GM21367 (cell line): Measurements from ENCODE around the gene ELP4.
"Not testable (repeated sequence)": the region's sequence is repeated elsewhere in the genome, so short reads cannot be mapped to it uniquely, and the experiment has no call there.

Experiments used
- ATAC-seq: cut with Tn5 transposase; IDR thresholded peaks from one replicate; pipeline ENCODE4 v1.9.1; 2021; ENCODE audit not compliant: unreplicated experiment

ELP4 gene

DNA sequence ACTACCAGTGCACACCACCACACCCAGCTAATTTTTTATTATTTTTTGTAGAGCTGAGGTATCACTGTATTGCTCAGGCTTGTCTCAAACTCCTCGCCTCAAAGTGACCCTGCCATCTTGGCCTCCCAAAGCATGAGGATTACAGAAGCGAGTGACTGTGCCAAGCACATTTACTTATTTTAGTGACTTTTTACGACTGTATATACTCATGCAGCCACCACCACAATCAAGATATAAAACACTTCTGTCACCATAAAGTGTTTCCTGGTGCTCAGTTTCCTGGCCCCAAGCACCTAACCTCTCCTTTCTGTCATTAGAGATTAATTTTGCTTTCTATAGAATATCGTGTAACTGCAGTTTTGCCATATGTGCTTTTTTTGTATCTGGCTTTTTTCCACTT is 25.9 kb downstream of the ELP4 start:
- no peak for ATAC-seq

DNA sequence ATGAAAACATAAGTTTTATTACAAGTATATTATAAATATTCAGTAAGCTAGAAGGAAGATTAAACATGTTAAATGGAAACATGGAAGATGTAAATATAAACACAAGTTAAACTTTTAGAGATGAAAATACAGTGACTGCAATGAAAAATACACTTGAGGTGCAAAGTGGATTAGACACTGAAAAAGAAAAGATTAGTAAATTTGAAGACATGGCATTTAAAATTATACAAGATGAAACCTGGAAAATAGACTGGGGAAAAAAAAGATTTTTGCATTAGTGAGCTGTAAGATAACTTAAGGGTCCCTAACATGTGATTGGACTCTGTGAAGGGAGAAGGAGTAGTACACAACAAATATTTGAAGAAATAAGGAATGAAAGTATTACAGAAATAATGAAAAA is 33.3 kb downstream of the ELP4 start:
- no peak for ATAC-seq

DNA sequence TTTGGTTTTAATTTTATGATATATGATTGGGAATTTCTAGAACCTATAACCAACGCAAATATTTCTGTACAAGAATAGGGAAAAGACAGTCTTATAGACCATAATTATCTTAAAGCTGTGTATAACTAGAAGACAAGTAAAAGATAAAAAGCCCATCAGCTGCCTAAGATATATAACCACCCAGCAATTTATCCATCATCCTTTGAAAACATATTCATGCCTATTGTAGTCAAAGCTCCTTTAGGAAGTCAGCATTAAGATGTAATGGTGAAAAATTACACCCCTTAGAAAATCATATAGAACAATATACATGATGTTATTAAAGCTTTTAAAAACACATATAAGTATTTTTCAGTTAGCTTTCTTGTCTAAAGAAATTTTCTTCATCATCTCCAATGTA is 46.4 kb downstream of the ELP4 start:
- no peak for ATAC-seq

DNA sequence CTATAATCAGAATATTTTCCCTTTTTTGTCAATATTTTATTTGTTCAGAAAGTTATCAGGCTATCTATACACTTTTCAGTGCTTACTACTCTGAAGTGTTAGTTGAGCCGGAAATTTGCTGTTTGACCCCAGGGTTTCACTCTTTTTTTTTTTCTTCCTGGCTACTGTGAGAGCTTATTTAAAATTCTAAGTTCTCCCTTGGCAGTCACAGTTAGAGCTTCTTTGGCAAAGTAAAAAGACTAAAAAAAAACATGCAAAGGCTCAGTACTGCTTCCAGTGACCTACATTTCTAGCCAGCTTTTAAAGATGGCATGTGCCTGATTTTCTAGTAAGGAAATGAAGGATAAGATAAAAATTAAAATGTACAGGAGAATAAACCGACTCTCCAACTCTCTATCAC is 48.4 kb downstream of the ELP4 start:
- ATAC-seq, result no peak

DNA sequence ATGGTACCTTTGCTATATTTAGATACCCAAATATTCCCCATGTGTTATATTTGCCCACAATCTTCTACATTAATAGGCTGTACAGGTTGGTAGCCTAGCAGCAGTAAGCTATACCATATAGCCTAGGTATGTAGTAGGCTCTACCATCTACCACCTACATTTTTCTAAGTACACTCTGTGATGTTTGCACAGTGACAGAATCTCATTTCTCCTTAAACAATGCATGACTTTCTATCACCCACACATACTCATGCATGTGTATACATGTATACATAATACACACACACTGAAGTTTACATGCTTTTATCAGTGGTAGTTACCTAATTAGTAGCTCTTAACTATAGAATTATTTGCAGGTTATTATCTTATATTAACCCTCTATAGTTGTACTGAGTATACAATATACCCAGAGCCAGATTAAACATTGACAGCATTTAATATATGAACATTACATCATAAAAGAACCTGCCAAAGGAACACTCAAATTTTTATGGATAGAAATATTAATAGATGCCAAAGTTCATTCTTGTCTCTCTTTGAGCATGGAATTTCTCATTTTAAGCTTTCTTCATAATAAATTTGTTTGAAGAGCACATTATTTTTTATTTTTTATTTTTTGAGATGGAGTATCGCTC is 51.4 kb downstream of the ELP4 start:
- ATAC-seq, result no peak

DNA sequence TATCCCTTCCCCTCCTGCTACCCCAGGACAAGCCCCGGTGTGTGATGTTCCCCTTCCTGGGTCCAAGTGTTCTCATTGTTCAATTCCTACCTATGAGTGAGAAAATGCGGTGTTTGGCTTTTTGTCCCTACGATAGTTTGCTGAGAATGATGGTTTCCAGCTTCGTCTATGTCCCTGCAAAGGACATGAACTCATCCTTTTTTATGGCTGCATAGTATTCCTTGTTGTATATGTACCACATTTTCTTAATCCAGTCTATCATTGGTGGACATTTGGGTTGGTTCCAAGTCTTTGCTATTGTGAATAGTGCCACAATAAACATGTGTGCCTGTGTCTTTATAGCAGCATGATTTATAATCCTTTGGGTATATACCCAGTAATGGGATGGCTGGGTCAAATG is 55.0 kb downstream of the ELP4 start:
- ATAC-seq, result not testable (repeated sequence)

DNA sequence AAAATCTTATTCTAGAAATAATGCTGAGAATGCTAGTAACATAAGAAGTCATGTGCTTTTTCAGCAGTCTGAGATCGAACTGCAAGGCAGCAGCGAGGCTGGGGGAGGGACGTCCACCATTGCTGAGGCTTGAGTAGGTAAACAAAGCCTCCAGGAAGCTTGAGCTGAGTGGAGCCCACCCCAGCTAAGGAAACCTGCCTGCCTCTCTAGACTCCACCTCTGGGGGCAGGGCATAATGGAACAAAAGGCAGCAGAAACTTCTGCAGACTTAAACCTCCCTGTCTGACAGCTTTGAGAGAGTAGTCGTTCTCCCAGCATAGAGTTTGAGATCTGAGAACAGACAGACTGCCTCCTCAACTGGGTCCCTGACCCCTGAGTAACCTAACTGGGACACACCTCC is 64.6 kb downstream of the ELP4 start:
- not testable (repeated sequence) for ATAC-seq

DNA sequence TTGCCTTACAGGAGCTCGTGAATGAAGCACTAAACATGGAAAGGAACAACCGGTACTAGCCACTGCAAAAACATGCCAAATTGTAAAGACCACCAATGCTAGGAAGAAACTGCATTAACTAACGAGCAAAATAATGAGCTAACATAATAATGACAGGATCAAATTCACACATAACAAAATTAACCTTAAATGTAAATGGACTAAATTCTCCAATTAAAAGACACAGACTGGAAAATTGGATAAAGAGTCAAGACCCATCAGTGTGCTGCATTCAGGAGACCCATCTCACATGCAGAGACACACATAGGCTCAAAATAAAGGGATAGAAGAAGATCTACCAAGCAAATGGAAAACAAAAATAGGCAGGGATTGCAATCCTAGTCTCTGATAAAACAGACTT is 66.2 kb downstream of the ELP4 start:
- ATAC-seq, result not testable (repeated sequence)

DNA sequence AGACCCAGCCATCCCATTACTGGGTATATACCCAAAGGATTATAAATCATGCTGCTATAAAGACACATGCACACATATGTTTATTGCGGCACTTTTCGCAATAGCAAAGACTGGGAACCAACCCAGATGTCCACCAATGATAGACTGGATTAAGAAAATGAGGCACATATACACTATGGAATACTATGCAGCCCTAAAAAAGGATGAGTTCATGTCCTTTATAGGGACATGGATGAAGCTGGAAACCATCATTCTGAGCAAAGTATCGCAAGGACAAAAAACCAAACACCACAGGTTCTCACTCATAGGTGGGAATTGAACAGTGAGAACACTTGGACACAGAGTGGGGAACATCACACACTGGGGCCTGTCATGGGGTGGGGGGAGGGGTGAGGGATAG is 69.8 kb downstream of the ELP4 start:
- not testable (repeated sequence) for ATAC-seq

DNA sequence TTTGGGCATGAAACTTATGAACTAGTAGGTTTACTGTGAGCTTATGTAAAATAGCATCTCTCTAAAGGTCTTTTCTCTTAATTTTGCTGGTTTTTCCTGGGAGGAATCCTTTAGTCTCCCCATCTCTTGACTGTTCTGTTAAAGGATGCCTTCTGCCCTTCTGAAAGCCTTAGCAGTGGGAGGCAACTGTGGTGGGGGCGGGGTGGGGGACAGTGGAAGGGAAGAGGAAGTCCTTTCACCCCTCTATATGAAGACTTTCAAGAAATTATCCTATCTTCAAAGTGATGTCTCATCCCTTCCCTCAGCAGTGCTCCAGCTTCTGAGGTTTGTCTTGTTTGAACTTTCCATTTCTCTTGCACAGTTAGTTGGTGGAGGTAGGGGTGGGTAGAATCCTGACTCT is 73.1 kb downstream of the ELP4 start:
- ATAC-seq, result no peak

DNA sequence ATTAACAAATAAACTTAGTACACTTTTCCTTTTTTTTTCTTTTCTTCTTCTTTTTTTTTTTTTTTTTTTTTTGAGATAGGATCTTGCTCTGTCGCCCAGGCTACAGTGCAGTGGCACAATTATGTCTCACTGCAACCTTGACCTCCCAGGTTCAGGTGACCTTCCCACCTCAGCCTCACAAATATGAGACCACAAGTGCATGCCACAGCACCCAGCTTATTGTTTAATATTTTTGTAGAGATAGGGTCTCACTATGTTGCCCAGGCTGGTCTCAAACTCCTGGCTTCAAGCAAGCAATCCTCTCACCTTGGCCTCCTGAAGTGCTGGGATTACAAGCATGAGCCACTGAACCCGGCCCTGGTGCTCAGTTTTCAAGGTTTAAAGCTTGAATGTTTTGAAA is 88.9 kb downstream of the ELP4 start:
- no peak for ATAC-seq

DNA sequence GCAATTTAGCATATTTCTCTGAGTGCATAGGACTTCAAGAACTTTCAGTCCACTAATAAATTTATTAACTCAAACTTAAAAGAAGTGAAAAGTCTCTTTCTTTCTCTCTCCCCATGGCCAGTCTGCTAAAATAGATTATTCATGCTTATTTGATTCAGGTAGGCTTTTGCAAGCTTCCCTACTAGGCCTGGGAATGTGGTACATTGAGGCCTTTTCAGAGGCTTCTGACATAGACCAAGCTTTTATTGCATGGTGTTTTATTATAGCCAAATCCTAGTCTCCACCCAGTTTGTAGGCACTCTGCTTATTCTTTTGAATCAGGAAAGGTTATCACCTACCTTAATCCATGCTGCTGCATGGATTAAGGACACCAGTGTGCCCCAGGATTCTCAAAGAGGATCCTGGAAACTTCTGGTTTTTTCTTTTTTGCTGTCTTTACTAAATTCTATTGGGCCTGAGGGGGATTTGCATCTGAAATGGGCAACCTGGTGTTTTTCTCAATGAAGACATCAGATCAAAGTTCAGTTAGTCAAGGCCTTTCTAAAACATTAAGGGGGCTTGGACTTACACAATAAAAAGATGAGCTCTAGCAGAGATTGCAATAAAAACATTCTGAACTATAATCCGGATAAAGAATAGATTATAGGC is 92.2 kb downstream of the ELP4 start:
- no peak for ATAC-seq

DNA sequence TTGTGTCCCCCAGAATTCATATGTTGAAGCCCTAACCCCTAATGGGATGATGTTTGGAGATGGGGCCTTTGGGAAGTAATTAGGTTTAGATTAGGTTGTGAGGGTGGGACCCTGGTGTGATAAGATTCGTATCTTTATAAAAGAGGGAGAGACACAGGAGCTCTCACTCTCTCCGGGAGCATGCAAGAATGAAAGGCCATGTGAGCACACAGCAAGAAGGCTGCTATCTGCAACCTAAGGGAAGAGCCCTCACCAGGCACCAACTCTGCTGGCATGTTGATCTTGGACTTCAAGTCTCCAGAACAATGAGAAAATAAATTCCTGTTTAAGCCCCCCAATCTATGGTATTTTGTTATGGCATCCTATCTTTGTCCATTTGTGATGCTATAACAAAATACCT is 97.3 kb downstream of the ELP4 start:
- ATAC-seq, result no peak

DNA sequence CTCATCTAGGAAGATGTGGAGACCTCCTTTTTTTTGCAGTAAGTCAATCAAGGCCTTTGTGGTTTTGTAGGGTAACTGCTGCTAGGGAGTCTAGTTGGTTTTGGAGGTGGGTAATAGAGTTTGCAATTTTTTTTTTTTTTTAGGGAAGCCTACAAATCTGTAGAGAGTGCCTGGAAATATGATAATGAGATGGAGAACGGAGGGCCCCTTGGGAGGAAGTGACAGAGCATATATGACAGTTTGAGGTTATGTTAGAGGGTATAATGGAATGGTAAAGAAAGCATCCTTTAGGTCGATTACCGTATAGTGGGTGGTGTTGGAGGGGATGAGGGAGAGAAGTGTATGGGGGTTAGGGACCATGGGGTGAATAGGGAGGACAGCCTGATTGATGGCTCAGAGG is 98.3 kb downstream of the ELP4 start:
- ATAC-seq, result no peak

DNA sequence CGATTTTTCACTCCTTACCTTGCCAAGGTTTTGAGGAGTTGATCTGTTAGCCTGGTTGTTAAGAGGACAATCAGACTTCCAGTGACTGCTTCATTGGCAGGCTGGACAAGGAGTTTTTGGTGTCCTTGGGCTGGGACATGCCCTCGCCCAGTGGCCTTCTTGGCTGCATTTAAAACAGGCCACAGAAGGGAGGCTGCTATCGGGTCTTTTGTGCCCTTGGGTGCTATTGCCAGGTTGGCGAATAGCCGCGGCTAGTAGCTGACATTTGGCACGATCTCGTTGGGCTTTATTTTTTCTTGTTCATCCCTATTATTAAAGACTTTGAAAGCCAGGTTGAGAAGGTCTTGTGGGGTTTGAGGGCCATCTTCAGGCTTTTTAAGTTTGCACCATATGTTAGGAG is 99.4 kb downstream of the ELP4 start:
- ATAC-seq, result no peak

DNA sequence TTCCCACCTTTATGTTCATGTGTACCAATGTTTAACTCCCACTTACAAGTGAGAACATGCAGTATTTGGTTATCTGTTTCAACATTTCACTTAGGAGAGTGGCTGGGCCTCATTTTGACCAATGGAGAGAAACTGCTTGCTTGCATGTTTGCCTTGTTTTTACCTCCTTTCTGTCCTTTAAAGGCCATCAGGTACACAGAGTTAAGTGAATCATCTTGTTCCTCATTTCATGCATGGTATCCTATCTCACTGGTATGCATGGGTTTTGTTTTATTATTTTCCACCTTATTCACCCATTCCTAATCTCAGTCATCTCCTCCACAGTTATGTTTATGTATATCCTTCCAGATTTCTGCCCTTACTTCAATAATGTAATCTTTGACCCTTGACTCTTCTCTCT is 101.0 kb downstream of the ELP4 start:
- no peak for ATAC-seq

DNA sequence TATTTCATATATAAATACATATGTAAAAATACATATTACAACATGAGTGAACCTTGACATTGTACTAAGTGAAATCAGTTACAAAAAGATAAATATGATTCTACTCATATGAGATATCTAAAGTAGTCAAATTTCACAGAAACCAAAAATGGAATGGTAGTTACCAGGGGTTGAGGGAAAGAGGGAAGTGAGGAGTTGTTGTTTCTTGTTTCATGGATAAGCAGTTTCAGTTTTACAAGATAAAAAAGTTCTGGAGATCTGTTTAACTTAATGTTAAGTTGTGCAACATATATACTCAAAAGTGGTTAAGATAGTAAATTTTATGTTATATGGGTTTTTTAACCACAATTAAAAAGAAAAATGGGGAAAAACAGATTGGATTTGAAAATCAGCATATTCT is 107.7 kb downstream of the ELP4 start:
- ATAC-seq, result no peak

DNA sequence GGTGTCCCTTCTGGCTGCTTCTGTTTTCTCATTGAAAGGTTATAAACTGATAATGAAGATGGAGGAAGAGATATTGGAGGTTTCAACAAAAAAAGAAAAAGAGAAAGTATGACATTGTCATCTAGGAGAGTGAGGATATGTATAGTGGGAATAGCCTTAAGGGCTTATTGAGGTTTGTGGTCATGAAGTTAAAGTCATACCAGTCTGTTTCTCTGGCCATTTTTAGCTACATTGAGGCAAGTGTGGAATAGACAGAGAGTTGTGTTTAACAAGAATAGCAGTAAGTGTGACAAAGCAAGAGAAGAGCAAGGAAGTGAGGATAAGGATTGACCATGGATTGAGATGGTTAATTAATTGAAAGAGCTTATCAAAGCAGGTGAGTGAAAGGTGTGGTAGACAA is 110.4 kb downstream of the ELP4 start:
- peak; percentile 63 for ATAC-seq

DNA sequence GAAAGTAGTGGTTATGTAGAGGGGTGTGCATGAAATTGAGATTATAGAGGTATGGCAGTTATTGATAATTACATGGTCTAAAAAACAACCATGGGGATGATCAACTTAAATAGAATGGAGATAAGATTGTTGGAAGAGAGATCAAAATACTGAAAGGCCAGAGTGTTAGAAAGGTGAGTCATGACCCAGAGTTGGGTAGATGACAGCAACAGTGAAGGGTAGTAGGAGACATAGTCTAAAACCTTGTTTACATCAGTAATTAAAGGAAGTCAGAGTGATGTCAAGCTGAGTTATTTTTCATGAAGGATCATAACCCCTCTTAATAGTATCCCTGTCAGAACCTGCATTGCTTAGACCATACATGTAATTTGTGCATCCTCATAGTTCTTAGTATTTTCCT is 110.9 kb downstream of the ELP4 start:
- no peak for ATAC-seq

DNA sequence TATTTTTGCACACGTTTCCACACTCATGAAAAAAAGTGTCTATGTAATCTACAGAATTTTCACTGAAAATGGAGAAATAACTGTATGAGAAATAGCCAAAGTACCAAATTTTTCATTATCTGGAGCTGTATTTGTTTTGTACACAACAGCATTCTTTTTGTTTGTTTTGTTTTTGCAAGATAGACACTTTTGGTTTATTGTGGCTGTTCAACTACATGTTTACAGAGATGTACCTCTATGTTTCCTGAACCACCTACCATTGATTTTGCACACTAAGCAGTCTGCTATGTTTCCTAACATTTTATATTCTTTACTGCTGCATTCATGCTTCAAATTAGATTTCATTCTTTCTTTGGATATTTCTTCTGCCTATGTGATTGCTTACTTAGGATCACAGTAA is 116.3 kb downstream of the ELP4 start:
- no peak for ATAC-seq

DNA sequence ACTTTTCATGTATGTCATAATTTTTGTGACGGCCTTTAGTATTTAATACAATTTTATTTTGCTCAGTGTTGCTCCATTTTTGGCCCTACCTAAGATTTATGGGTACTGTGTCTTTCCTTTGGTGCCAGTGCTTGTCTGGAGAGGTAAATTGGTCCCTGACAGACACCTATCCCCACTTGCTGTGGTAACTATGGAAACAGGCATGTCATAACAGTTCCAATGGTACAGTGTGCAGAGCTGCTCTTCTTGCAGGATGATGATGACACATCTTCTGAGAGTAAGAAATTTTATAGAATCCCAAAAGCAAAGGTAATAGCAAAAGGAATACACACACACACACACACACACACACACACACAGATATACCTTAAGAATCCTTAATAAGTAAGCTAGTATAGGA is 118.5 kb downstream of the ELP4 start:
- no peak for ATAC-seq

DNA sequence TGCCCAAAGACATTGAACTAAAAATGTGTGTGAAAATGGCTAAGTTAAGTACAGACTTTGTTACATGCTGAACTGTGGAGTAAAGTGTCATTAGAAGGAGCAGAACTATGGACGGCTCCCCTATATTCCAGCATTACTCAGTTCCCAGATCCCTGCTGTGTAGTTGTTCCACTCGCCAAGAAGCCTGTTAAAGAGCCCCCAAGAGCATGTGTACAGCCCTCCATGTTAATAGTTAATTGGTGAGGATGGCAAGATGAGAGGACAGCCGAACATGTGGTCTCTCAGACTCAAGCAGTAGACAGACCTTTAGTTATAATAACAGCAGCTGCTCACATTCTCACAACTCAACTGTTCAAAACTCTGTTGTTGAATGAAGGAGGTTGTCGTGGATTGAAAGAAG is 127.4 kb downstream of the ELP4 start:
- ATAC-seq, result no peak

DNA sequence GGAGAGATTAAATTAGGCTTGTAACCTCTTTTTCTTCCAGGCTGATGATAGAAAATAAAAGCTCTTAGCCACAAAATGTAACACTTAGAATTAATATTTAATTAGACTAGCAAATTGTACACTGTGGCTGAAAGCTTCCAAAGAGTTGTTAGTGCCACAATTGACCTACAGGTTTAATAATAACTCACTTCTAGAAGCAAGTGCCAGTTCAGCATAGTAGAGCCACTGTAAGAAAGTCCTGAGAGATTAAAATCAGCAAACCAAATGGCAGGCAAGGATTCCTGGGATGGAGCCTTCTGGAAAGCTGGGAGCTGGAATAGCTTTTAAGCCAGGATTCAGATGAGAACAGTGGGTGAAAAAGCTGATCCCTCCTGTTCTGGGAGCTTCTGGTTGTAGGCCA is 131.0 kb downstream of the ELP4 start:
- no peak for ATAC-seq
